Measurements from ENCODE around the gene TMEFF2. TPM values are rescaled to one million over a fixed set of nuclear protein-coding genes. Genes with fewer than 3 reads are reported as not detected.

Gene TMEFF2
- total RNA-seq, 2 experiments from 2014 or later = not detected

- DNase-seq (no peak), ATAC-seq (no peak)
- H3K27ac Mint-ChIP-seq = no peak overlapping the region
- H3K9me3 Mint-ChIP-seq (ENCODE audit: low read depth) = no peaks in the 10 kb centered on the region
- POLR2A ChIA-PET = no interaction called here
- peaks cover 16% of the 10 kb centered on the region for H3K27me3 Mint-ChIP-seq
- H3K4me1 Mint-ChIP-seq = no peaks in the 10 kb centered on the region
- intact Hi-C loops (cut with DNase I, micrococcal nuclease) = no loop called here
- H3K4me3 Mint-ChIP-seq = no peak overlapping the region
- H3K36me3 Mint-ChIP-seq (ENCODE audit: low read depth) = no peaks in the 10 kb centered on the region
- CTCF ChIA-PET = no interaction called here
Observed at GRCh38 chr2:192203876-192204275, 9.1 kb upstream of the TMEFF2 start.

- intact Hi-C loops (cut with DNase I, micrococcal nuclease) = no loop called here
- DNase-seq (no peak), ATAC-seq (no peak)
- ChIA-PET POLR2A (no interaction called here), CTCF (no interaction called here)
- Mint-ChIP-seq H3K9me3 (ENCODE audit: low read depth) (no peaks in the 10 kb centered on the region), H3K4me3 (no peak overlapping the region), H3K27me3 (peaks cover 16% of the 10 kb centered on the region), H3K27ac (no peak overlapping the region), H3K36me3 (ENCODE audit: low read depth) (no peaks in the 10 kb centered on the region), H3K4me1 (no peaks in the 10 kb centered on the region)
Observed at GRCh38 chr2:192202373-192202772, 7.6 kb upstream of the TMEFF2 start.

- Mint-ChIP-seq H3K27ac (no peak overlapping the region), H3K36me3 (ENCODE audit: low read depth) (no peaks in the 10 kb centered on the region), H3K27me3 (peaks cover 22% of the 10 kb centered on the region), H3K9me3 (ENCODE audit: low read depth) (no peaks in the 10 kb centered on the region), H3K4me1 (peaks cover 8% of the 10 kb centered on the region), H3K4me3 (no peak overlapping the region)
- ChIA-PET CTCF (interaction anchor here (1.0 kb wide), 1 partner anchor 39 kb away, joined by 3 read pairs; no protein-coding TSS in a partner anchor), POLR2A (interaction anchor here (0.6 kb wide), 1 partner anchor 500 kb away, joined by 5 read pairs; no protein-coding TSS in a partner anchor)
- no peak for ATAC-seq
- no peak for DNase-seq
- intact Hi-C loops (cut with DNase I, micrococcal nuclease) = no loop called here
Observed at GRCh38 chr2:192201116-192201515, 6.4 kb upstream of the TMEFF2 start.

- ATAC-seq = no peak
- Mint-ChIP-seq H3K27me3 (peaks cover 45% of the 10 kb centered on the region), H3K4me1 (peaks cover 25% of the 10 kb centered on the region), H3K9me3 (ENCODE audit: low read depth) (no peaks in the 10 kb centered on the region), H3K36me3 (ENCODE audit: low read depth) (no peaks in the 10 kb centered on the region), H3K4me3 (no peak overlapping the region), H3K27ac (no peak overlapping the region)
- no peak for DNase-seq
- POLR2A ChIA-PET = no interaction called here
- intact Hi-C loops (cut with DNase I, micrococcal nuclease) = no loop called here
- CTCF ChIA-PET = no interaction called here
Observed at GRCh38 chr2:192197357-192197756, 2.6 kb upstream of the TMEFF2 start.

DNA sequence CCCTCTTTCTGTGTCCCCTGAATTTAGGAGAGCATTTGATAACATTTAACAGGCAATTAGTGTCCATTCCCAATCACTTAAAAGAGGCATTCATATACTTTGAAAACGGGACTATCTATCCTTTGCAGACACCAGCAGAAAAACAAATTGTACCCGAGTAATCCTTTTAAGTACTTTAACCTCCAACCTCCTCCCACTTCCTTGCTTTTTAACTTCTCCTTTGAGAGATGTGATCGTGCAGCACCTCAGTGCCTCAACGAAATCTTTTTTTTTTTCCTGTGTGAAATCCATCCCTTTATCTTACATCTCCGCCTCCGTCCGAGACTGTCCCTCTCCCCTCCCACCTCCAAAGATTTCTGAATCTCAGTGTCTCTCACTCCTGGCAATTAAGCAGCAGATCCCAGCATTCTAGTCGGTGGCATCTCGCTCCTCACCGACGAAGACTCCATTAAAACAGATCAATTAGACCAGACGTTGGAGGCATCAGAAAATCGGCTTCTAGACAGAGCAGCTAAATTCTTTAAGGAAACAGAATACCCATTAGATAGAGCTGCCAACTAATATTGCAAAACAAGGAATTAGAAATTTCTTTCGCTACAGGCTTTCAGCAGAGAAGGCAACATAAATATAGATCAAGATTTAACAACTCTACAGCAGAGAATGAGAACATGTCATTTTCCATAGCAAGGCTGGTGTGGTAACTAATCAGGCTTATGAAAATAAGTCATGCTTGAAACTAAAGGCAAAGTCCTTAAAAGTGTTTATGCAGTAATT, 1.9 kb upstream of the TMEFF2 start:
- Mint-ChIP-seq H3K27ac (no peak overlapping the region), H3K4me1 (peaks cover 25% of the 10 kb centered on the region), H3K27me3 (peaks cover 47% of the 10 kb centered on the region), H3K4me3 (peak overlapping the region; percentile 68), H3K9me3 (ENCODE audit: low read depth) (no peaks in the 10 kb centered on the region), H3K36me3 (ENCODE audit: low read depth) (no peaks in the 10 kb centered on the region)
- CTCF ChIA-PET = no interaction called here
- intact Hi-C loops (cut with DNase I, micrococcal nuclease) = no loop called here
- POLR2A ChIA-PET = no interaction called here
- ATAC-seq (no peak), DNase-seq (no peak)

DNA sequence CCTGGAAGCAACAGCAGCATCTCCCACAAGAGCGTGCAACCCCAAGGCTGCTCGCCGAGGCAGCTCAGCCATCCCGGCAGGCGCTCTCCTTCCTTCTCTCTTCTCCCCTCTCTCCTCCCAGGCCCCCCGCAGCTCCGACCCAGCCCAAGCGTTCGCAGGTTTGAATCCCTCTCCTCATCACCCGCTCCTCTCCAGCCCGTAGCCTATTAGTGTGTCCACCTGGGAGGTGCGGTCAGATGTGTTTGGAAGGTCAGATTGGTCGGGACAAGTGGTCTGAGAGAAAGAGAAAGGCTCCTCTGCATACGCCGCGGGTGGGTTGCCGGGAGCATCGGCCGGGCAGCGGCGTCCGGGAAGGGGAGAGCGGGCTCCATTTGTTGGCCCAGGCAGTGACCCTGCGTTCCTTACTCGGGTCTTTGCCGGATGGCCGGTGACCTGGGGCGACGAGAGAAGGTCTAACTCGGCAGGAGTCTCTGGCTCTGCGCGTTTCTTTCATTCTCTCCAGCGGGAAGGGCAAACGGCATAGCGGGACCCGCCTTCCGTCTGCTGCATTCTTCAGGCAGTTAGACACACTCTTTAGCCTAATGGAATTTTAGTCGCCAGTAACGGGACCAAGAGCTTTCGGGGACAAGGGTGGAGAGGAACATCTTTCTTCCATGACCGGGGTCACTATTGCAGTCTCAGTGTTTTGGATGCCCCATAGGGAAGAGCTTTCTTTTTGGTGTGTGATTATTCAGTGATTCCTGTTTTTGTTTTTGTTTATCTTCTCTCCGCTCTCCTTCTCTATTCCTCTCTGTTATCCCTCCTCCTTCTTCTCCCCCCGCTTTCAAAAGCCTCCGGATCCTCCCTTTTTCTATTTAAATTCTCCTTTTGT, 1.1 kb upstream of the TMEFF2 start:
- peaks cover 25% of the 10 kb centered on the region for H3K4me1 Mint-ChIP-seq
- POLR2A ChIA-PET = interaction anchor here (0.6 kb wide), 1 partner anchor 137 kb away, joined by 3 read pairs; no protein-coding TSS in a partner anchor
- H3K27ac Mint-ChIP-seq = no peak overlapping the region
- CTCF ChIA-PET = interaction anchor here (0.6 to 2.7 kb wide), 3 partner anchors 12 to 35 kb away, joined by 3 to 19 read pairs (median 4); no protein-coding TSS in a partner anchor
- ATAC-seq (peak; percentile 30), DNase-seq (peak; percentile 27)
- no peaks in the 10 kb centered on the region for H3K9me3 Mint-ChIP-seq (ENCODE audit: low read depth)
- H3K36me3 Mint-ChIP-seq (ENCODE audit: low read depth) = no peaks in the 10 kb centered on the region
- intact Hi-C loops (cut with DNase I, micrococcal nuclease) = no loop called here
- H3K27me3 Mint-ChIP-seq = peaks cover 52% of the 10 kb centered on the region
- peak overlapping the region; percentile 68 for H3K4me3 Mint-ChIP-seq

- CTCF ChIA-PET = interaction anchor here (1.5 to 2.7 kb wide), 2 partner anchors 11 to 32 kb away, joined by 3 to 19 read pairs; no protein-coding TSS in a partner anchor
- POLR2A ChIA-PET = no interaction called here
- H3K27ac Mint-ChIP-seq = no peak overlapping the region
- H3K4me3 Mint-ChIP-seq = peak overlapping the region; percentile 68
- intact Hi-C loops (cut with DNase I, micrococcal nuclease) = no loop called here
- peak; percentile 57 for DNase-seq
- peak; percentile 59 for ATAC-seq
- H3K9me3 Mint-ChIP-seq (ENCODE audit: low read depth) = no peaks in the 10 kb centered on the region
- H3K36me3 Mint-ChIP-seq (ENCODE audit: low read depth) = no peaks in the 10 kb centered on the region
- peaks cover 54% of the 10 kb centered on the region for H3K27me3 Mint-ChIP-seq
- peaks cover 25% of the 10 kb centered on the region for H3K4me1 Mint-ChIP-seq
Observed at GRCh38 chr2:192194265-192194865, 368 bp downstream of the TMEFF2 start.

GRCh38 chr2:192190474-192190873, 4.3 kb downstream of the TMEFF2 start:
- no peak overlapping the region for H3K4me3 Mint-ChIP-seq
- no peak for DNase-seq
- H3K27me3 Mint-ChIP-seq = peaks cover 55% of the 10 kb centered on the region
- no peaks in the 10 kb centered on the region for H3K9me3 Mint-ChIP-seq (ENCODE audit: low read depth)
- H3K36me3 Mint-ChIP-seq (ENCODE audit: low read depth) = no peaks in the 10 kb centered on the region
- ATAC-seq = no peak
- intact Hi-C loops (cut with DNase I, micrococcal nuclease) = no loop called here
- ChIA-PET POLR2A (no interaction called here), CTCF (interaction anchor here (1.9 kb wide), 1 partner anchor 28 kb away, joined by 4 read pairs; no protein-coding TSS in a partner anchor)
- H3K4me1 Mint-ChIP-seq = peaks cover 10% of the 10 kb centered on the region
- no peak overlapping the region for H3K27ac Mint-ChIP-seq

DNA sequence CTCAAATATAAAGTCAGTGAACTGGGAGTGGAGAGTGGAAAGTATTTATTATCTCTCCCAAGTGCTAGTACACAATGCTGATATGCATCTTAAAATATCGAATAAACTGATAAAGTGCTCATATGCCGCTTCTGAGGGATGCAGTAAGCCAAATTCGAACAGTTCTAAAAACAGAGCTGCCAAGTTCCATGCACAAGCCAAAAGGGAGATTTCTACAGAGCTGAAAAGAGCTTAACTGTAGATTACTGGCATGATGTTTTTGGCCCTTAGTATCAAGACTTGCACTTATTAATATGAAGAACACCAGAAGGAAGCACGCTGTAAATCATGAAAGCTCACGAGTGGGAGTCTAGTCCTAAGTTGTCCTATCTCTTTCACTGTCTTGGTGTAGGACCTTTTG, 7.9 kb downstream of the TMEFF2 start:
- POLR2A ChIA-PET = no interaction called here
- DNase-seq (no peak), ATAC-seq (no peak)
- Mint-ChIP-seq H3K4me1 (no peaks in the 10 kb centered on the region), H3K9me3 (ENCODE audit: low read depth) (no peaks in the 10 kb centered on the region), H3K4me3 (no peak overlapping the region), H3K27ac (no peak overlapping the region), H3K27me3 (peaks cover 39% of the 10 kb centered on the region), H3K36me3 (ENCODE audit: low read depth) (no peaks in the 10 kb centered on the region)
- CTCF ChIA-PET = no interaction called here
- intact Hi-C loops (cut with DNase I, micrococcal nuclease) = no loop called here

DNA sequence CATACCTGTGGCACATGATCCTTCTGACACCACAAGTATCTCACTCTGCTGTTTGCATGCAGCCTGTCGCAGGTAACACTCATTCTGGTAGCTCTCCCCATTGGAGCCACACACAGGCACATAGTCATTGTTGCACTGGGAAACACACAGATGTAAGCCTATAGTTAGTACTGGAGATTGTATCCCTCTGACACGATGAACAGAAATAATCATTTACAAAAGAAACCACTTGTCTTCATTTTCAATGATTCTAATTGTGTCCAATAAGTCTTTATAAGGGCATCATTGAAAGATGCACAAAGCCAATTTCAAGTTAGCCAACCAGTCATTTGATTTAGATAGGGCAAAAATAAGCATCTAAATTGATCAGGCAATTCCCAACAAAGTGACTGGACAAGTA, 10.4 kb downstream of the TMEFF2 start:
- no peaks in the 10 kb centered on the region for H3K4me1 Mint-ChIP-seq
- CTCF ChIA-PET = interaction anchor here (1.6 kb wide), 1 partner anchor 23 kb away, joined by 4 read pairs; no protein-coding TSS in a partner anchor
- DNase-seq (no peak), ATAC-seq (no peak)
- H3K9me3 Mint-ChIP-seq (ENCODE audit: low read depth) = no peaks in the 10 kb centered on the region
- peaks cover 25% of the 10 kb centered on the region for H3K27me3 Mint-ChIP-seq
- no peak overlapping the region for H3K27ac Mint-ChIP-seq
- no peak overlapping the region for H3K4me3 Mint-ChIP-seq
- H3K36me3 Mint-ChIP-seq (ENCODE audit: low read depth) = no peaks in the 10 kb centered on the region
- POLR2A ChIA-PET = no interaction called here
- intact Hi-C loops (cut with DNase I, micrococcal nuclease) = no loop called here

GRCh38 chr2:192183296-192183695, 11.4 kb downstream of the TMEFF2 start:
- CTCF ChIA-PET = interaction anchor here (0.6 to 1.6 kb wide), 2 partner anchors 12 to 22 kb away, joined by 3 to 4 read pairs; partner anchors contain the start of gene TMEFF2

More at GRCh38 chr2:192183296-192183695, 11.4 kb downstream of the TMEFF2 start:
- peaks cover 24% of the 10 kb centered on the region for H3K27me3 Mint-ChIP-seq
- H3K36me3 Mint-ChIP-seq (ENCODE audit: low read depth) = no peaks in the 10 kb centered on the region
- POLR2A ChIA-PET = no interaction called here
- no peak overlapping the region for H3K4me3 Mint-ChIP-seq
- DNase-seq (no peak), ATAC-seq (no peak)
- H3K27ac Mint-ChIP-seq = no peak overlapping the region
- H3K9me3 Mint-ChIP-seq (ENCODE audit: low read depth) = no peaks in the 10 kb centered on the region
- intact Hi-C loops (cut with DNase I, micrococcal nuclease) = no loop called here
- no peaks in the 10 kb centered on the region for H3K4me1 Mint-ChIP-seq
